ENCODE results near the gene ZNF709.
A peak's percentile ranks its signal among the peaks of the same experiment; 100 is the strongest.
"Not testable (repeated sequence)": the region's sequence is repeated elsewhere in the genome, so short reads cannot be mapped to it uniquely, and the experiment has no call there.

The ZNF709 gene

DNA sequence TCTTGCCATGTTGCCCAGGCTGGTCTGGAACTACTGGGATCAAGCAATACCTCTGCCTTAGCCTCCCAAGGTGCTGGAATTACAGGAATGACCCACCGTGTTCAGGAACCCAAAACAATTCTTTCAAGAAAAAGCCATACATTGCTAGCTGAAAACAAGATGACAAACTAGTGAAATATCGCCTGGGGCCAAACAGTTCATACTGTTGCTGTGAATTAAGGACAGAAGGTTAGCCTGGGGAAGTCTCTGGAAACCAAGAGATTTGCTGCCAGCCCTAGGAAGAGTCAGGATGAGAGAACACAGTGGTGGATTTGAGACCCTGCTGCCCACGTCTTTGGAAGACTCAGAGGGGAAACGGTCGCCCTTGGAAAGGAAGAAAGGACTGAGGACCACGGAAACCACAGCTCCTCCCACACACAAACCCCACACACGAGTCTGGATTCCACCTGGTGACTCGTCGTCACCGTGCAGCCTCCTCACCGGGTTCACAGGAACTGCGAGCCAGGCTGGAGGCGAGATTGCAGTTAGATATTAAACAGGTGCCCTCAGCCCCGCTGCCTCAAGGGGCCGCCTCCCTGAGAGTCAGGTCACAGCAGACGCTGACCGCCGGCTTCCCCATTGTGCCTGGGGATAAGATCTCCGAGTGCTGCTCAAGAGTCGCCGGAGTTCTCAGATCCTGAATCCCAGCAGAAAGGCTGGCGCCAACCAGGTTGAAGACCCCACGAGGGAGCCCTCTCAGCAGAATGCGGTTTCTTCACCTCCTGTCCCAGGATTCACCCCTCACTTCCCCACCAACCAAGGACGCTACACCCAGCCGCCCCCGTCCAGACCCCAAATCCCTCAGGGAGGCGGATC lies 44.7 kb downstream of the ZNF709 start:
- H3K27ac ChIP-seq (ENCODE audit: insufficient read depth in 1 of 2, low read depth in 1 of 2, low read length in 2 of 2, poor library complexity in 1 of 2, severe bottlenecking in 2 of 2), result peak overlapping the region in 1 of 2 experiments; percentile 66
- ChIA-PET CTCF (interaction anchor here (1.0 to 2.4 kb wide), 4 partner anchors 17 to 107 kb away, joined by 3 to 7 read pairs (median 3); partner anchors contain the start of genes ZNF442 and ZNF563), POLR2A (interaction anchor here (0.7 to 1.7 kb wide), 5 partner anchors 11 to 145 kb away, joined by 3 to 9 read pairs (median 3); partner anchors contain the start of genes ZNF44 and ZNF799)
- peak overlapping the region; percentile 50 to 93 (median 78) for H3K4me3 ChIP-seq (ENCODE audit: control insufficient read depth in 1 of 7, extremely low read depth in 1 of 7, insufficient read depth in 4 of 7, low read depth in 2 of 7, low read length in 6 of 7)
- not testable (repeated sequence) for H3K36me3 ChIP-seq (ENCODE audit: control insufficient read depth in 4 of 4, insufficient read depth in 4 of 4, low read length in 3 of 4); H3K27me3 ChIP-seq (replicated peaks in 2 of 5; ENCODE audit: control insufficient read depth in 4 of 5, insufficient read depth in 5 of 5, low read length in 4 of 5); H3K9me3 ChIP-seq (ENCODE audit: control extremely low read depth in 1 of 5, control insufficient read depth in 4 of 5, insufficient read depth in 2 of 5, low read depth in 1 of 5, low read length in 4 of 5); H3K4me1 ChIP-seq (ENCODE audit: control extremely low read depth in 1 of 4, control insufficient read depth in 4 of 4, insufficient read depth in 4 of 4, low read length in 3 of 4)
- DNase-seq, result peak; percentile 48 to 90 (median 89)
- 2% methylated on average over 8 of the region's 28 CpGs for WGBS (ENCODE audit: insufficient coverage)

DNA sequence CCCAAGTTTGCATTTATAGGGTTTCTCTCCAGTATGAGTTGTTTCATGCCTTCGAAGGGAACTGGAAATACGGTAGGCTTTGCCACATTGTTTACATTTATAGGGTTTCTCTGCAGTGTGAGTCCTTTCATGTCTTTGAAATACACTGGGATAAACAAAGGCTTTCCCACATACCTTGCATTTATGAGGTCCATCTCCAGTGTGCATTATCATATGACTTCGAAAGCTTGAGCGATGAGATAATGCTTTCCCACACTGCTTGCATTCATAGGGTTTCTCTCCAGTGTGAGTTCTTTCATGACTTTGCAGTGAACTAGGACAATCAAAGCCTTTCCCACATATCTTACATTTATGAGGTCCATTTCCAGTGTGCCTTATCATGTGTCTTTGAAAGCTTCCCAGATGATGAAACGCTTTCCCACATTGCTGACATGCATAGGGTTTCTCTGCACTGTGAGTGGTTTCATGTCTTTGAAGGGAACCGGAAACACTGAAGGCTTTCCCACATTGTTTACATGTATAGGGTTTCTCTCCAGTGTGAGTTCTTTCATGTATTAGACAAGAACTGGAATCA lies 53.8 kb downstream of the ZNF709 start:
- H3K4me3 ChIP-seq (ENCODE audit: control insufficient read depth in 1 of 7, extremely low read depth in 1 of 7, insufficient read depth in 4 of 7, low read depth in 2 of 7, low read length in 6 of 7); H3K27me3 ChIP-seq (replicated peaks in 2 of 5; ENCODE audit: control insufficient read depth in 4 of 5, insufficient read depth in 5 of 5, low read length in 4 of 5); DNase-seq; H3K27ac ChIP-seq (ENCODE audit: insufficient read depth in 1 of 2, low read depth in 1 of 2, low read length in 2 of 2, poor library complexity in 1 of 2, severe bottlenecking in 2 of 2); POLR2A ChIA-PET; CTCF ChIA-PET; H3K4me1 ChIP-seq (ENCODE audit: control extremely low read depth in 1 of 4, control insufficient read depth in 4 of 4, insufficient read depth in 4 of 4, low read length in 3 of 4): not testable (repeated sequence)
- Histone ChIP-seq H3K9me3 (ENCODE audit: control extremely low read depth in 1 of 5, control insufficient read depth in 4 of 5, insufficient read depth in 2 of 5, low read depth in 1 of 5, low read length in 4 of 5) (peaks cover 2 to 44% (median 15%) of the 10 kb centered on the region in 5 experiments), H3K36me3 (ENCODE audit: control insufficient read depth in 4 of 4, insufficient read depth in 4 of 4, low read length in 3 of 4) (peaks cover 12 to 55% (median 19%) of the 10 kb centered on the region in 4 experiments)
- 100% methylated on average over 2 of the region's 6 CpGs for WGBS (ENCODE audit: insufficient coverage)

DNA sequence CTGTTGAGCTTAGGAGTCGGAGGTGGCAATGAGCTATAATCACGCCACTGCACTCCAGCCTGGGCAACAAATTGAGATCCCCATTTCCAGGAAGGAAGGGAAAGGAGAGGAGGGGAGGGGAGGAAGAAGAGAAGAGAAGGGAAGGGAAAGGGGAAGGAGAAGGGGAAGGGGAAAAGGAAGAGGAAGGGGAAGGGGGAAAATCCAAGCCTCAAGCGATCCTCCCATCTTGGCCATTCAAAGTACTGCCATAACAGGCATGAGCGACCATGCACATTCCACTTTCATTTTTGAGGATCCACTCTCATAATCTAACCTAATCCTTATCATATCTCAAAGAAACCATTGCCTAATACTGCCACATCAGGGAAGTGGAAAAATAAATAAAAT lies 58.7 kb downstream of the ZNF709 start:
- Histone ChIP-seq H3K27me3 (replicated peaks in 2 of 5; ENCODE audit: control insufficient read depth in 4 of 5, insufficient read depth in 5 of 5, low read length in 4 of 5) (no peaks in the 10 kb centered on the region), H3K4me1 (ENCODE audit: control extremely low read depth in 1 of 4, control insufficient read depth in 4 of 4, insufficient read depth in 4 of 4, low read length in 3 of 4) (no peaks in the 10 kb centered on the region), H3K9me3 (ENCODE audit: control extremely low read depth in 1 of 5, control insufficient read depth in 4 of 5, insufficient read depth in 2 of 5, low read depth in 1 of 5, low read length in 4 of 5) (peaks cover 7 to 51% (median 18%) of the 10 kb centered on the region in 5 experiments), H3K4me3 (ENCODE audit: control insufficient read depth in 1 of 7, extremely low read depth in 1 of 7, insufficient read depth in 4 of 7, low read depth in 2 of 7, low read length in 6 of 7) (no peak overlapping the region), H3K27ac (ENCODE audit: insufficient read depth in 1 of 2, low read depth in 1 of 2, low read length in 2 of 2, poor library complexity in 1 of 2, severe bottlenecking in 2 of 2) (no peak overlapping the region), H3K36me3 (ENCODE audit: control insufficient read depth in 4 of 4, insufficient read depth in 4 of 4, low read length in 3 of 4) (peaks cover 8 to 52% (median 12%) of the 10 kb centered on the region in 4 experiments)
- ChIA-PET CTCF (interaction anchor here (0.7 kb wide), 1 partner anchor 221 kb away, joined by 3 read pairs; no protein-coding TSS in a partner anchor), POLR2A (no interaction called here)
- no peak for DNase-seq
- WGBS (ENCODE audit: insufficient coverage), result 100% methylated on average over 2 of the region's 4 CpGs

GRCh38 chr19:12425236-12425887 lies 59.3 kb downstream of the ZNF709 start:
- ChIA-PET CTCF (interaction anchor here (0.7 kb wide), 1 partner anchor 220 kb away, joined by 3 read pairs; no protein-coding TSS in a partner anchor), POLR2A (no interaction called here)
- Histone ChIP-seq H3K27me3 (replicated peaks in 2 of 5; ENCODE audit: control insufficient read depth in 4 of 5, insufficient read depth in 5 of 5, low read length in 4 of 5) (no peaks in the 10 kb centered on the region), H3K27ac (ENCODE audit: insufficient read depth in 1 of 2, low read depth in 1 of 2, low read length in 2 of 2, poor library complexity in 1 of 2, severe bottlenecking in 2 of 2) (no peak overlapping the region), H3K9me3 (ENCODE audit: control extremely low read depth in 1 of 5, control insufficient read depth in 4 of 5, insufficient read depth in 2 of 5, low read depth in 1 of 5, low read length in 4 of 5) (peaks cover 5 to 47% (median 14%) of the 10 kb centered on the region in 5 experiments), H3K36me3 (ENCODE audit: control insufficient read depth in 4 of 4, insufficient read depth in 4 of 4, low read length in 3 of 4) (peaks cover 4 to 47% (median 7%) of the 10 kb centered on the region in 4 experiments), H3K4me1 (ENCODE audit: control extremely low read depth in 1 of 4, control insufficient read depth in 4 of 4, insufficient read depth in 4 of 4, low read length in 3 of 4) (no peaks in the 10 kb centered on the region), H3K4me3 (ENCODE audit: control insufficient read depth in 1 of 7, extremely low read depth in 1 of 7, insufficient read depth in 4 of 7, low read depth in 2 of 7, low read length in 6 of 7) (no peak overlapping the region)
- 94% methylated on average over 2 of the region's 2 CpGs for WGBS (ENCODE audit: insufficient coverage)
- DNase-seq, result no peak

DNA sequence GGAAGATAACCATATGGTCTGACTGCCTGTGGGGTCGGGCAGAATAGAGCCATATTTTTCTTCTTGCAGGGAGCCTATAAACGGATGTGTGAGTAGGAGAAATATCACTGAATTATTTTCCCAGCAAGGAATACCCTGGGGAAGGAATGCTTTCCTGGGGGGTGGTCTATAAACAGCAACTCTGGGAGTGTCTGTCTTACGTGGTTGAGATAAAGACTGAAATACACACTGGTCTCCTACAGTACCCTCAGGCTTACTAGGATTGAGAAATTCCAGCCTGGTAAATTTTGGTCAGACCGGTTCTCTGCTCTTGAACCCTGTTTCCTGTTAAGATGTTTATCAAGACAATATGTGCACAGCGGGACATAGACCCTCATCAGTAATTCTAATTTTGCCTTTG lies 67.3 kb downstream of the ZNF709 start:
- WGBS (ENCODE audit: insufficient coverage), result 100% methylated on average over 5 of the region's 5 CpGs
- H3K27me3 ChIP-seq (replicated peaks in 2 of 5; ENCODE audit: control insufficient read depth in 4 of 5, insufficient read depth in 5 of 5, low read length in 4 of 5); DNase-seq; H3K4me1 ChIP-seq (ENCODE audit: control extremely low read depth in 1 of 4, control insufficient read depth in 4 of 4, insufficient read depth in 4 of 4, low read length in 3 of 4); H3K27ac ChIP-seq (ENCODE audit: insufficient read depth in 1 of 2, low read depth in 1 of 2, low read length in 2 of 2, poor library complexity in 1 of 2, severe bottlenecking in 2 of 2); POLR2A ChIA-PET; H3K36me3 ChIP-seq (ENCODE audit: control insufficient read depth in 4 of 4, insufficient read depth in 4 of 4, low read length in 3 of 4); CTCF ChIA-PET; H3K4me3 ChIP-seq (ENCODE audit: control insufficient read depth in 1 of 7, extremely low read depth in 1 of 7, insufficient read depth in 4 of 7, low read depth in 2 of 7, low read length in 6 of 7): not testable (repeated sequence)
- H3K9me3 ChIP-seq (ENCODE audit: control extremely low read depth in 1 of 5, control insufficient read depth in 4 of 5, insufficient read depth in 2 of 5, low read depth in 1 of 5, low read length in 4 of 5), result peaks cover 2 to 18% (median 15%) of the 10 kb centered on the region in 5 experiments

- ChIA-PET POLR2A (no interaction called here), CTCF (no interaction called here)
- DNase-seq, result no peak
Observed at GRCh38 chr19:12411893-12412292, 72.7 kb downstream of the ZNF709 start.

More at GRCh38 chr19:12411893-12412292, 72.7 kb downstream of the ZNF709 start:
- H3K36me3 ChIP-seq (ENCODE audit: control insufficient read depth in 4 of 4, insufficient read depth in 4 of 4, low read length in 3 of 4), result peaks cover 0 to 2% (median 0%) of the 10 kb centered on the region in 4 experiments
- H3K27ac ChIP-seq (ENCODE audit: insufficient read depth in 1 of 2, low read depth in 1 of 2, low read length in 2 of 2, poor library complexity in 1 of 2, severe bottlenecking in 2 of 2), result no peak overlapping the region
- H3K4me1 ChIP-seq (ENCODE audit: control extremely low read depth in 1 of 4, control insufficient read depth in 4 of 4, insufficient read depth in 4 of 4, low read length in 3 of 4), result no peaks in the 10 kb centered on the region
- peaks cover 0 to 14% (median 11%) of the 10 kb centered on the region in 5 experiments for H3K9me3 ChIP-seq (ENCODE audit: control extremely low read depth in 1 of 5, control insufficient read depth in 4 of 5, insufficient read depth in 2 of 5, low read depth in 1 of 5, low read length in 4 of 5)
- 100% methylated on average over 2 of the region's 2 CpGs for WGBS (ENCODE audit: insufficient coverage)
- no peaks in the 10 kb centered on the region for H3K27me3 ChIP-seq (replicated peaks in 2 of 5; ENCODE audit: control insufficient read depth in 4 of 5, insufficient read depth in 5 of 5, low read length in 4 of 5)
- H3K4me3 ChIP-seq (ENCODE audit: control insufficient read depth in 1 of 7, extremely low read depth in 1 of 7, insufficient read depth in 4 of 7, low read depth in 2 of 7, low read length in 6 of 7), result no peak overlapping the region
